HCT116 (cell line): Measurements from ENCODE around the gene CSPG4. TPM values are rescaled to one million over a fixed set of nuclear protein-coding genes. Genes with fewer than 3 reads are reported as not detected.

Source experiments
- ATAC-seq: fragments of 200-7000 bp; cut with Tn5 transposase; 2 replicates; pipeline ENCODE4 v1.9.1; 2020; ENCODE audit warnings: mild to moderate bottlenecking, moderate library complexity
- BruUV-seq: library from RNA; stranded (reverse); fragments of 400-500 nt; replicated peaks from 2 replicates; lab custom pipeline; 2021; lab: Mats Ljungman, UMichigan
- CTCF ChIA-PET: fragments of 300-600 bp; sonication (Branson Sonifier 250); formaldehyde crosslinking; loops from one replicate; lab custom pipeline; 2021; ENCODE audit warnings: antibody characterized with exemption; lab: Charles Lee
- POLR2A ChIA-PET: fragments of 300-600, 350-600 bp; sonication (Branson Sonifier 250); formaldehyde crosslinking; loops from one replicate; lab custom pipeline; 2021; ENCODE audit warnings: antibody characterized with exemption; lab: Charles Lee
- RAD21 ChIA-PET, 2 experiments: fragments of 300-600 bp; sonication (Branson Sonifier 250); formaldehyde crosslinking; loops; one replicate each; lab custom pipeline; 2023; ENCODE audit warnings: low total read pairs in 2 of 2; ENCODE audit not compliant: uncharacterized antibody in 2 of 2, unreplicated experiment in 2 of 2, low non-redundant PET in 1 of 2; lab: Charles Lee
- DNase-seq: peaks from one replicate; pipeline ENCODE4 v3.0.0-alpha.2; 2010; ENCODE audit warnings: low read depth, low spot score
- H2AFZ ChIP-seq: fragments of 200-600 bp; shearing (Covaris generic), sonication (generic); 2 replicates; pipeline ENCODE4 v1.6.1; 2017; ENCODE audit warnings: low read depth, mixed run types, mixed read lengths, antibody characterized with exemption, low read length; ENCODE audit not compliant: poor library complexity, severe bottlenecking
- H3K27ac ChIP-seq: 2 replicates; pipeline ENCODE4 v1.5.1; 2012; ENCODE audit warnings: low read depth, low read length
- H3K27me3 ChIP-seq: fragments of 200-600 bp; sonication (generic); 2 replicates; pipeline ENCODE4 v1.6.1; 2016; ENCODE audit warnings: mixed run types, low read length, mixed read lengths; ENCODE audit not compliant: insufficient read depth
- H3K36me3 ChIP-seq, 2 experiments: fragments of 200-500 bp in 1 of 2; fragments of 200-600 bp in 1 of 2; sonication (Bioruptor generic) in 1 of 2; sonication (generic) in 1 of 2; 2 replicates each; pipeline versions ENCODE4 v1.5.1 to v1.6.1; 2014 to 2016; ENCODE audit warnings: low read length in 2 of 2, inconsistent platforms in 1 of 2, mixed read lengths in 1 of 2, mixed run types in 1 of 2; ENCODE audit not compliant: insufficient read depth in 2 of 2, control insufficient read depth in 1 of 2
- H3K4me1 ChIP-seq, 2 experiments: fragments of 200-600 bp in 1 of 2; sonication (generic) in 1 of 2; 2 replicates each; pipeline versions ENCODE4 v1.5.1 to v1.6.1; 2012 to 2017; ENCODE audit warnings: low read length in 2 of 2, inconsistent platforms in 1 of 2, mild to moderate bottlenecking in 1 of 2, mixed read lengths in 1 of 2, mixed run types in 1 of 2, moderate library complexity in 1 of 2; ENCODE audit not compliant: insufficient read depth in 2 of 2, control insufficient read depth in 1 of 2
- H3K4me2 ChIP-seq: fragments of 200-600 bp; sonication (generic); 2 replicates; pipeline ENCODE4 v1.6.1; 2017; ENCODE audit warnings: mixed run types, low read length, mixed read lengths
- H3K4me3 ChIP-seq, 2 experiments: fragments of 200-600 bp in 1 of 2; sonication (generic) in 1 of 2; replicated peaks in 1 of 2; 2 replicates each; pipeline ENCODE4 v1.5.1; 2011 to 2016; ENCODE audit warnings: low read length in 2 of 2, control low read depth in 1 of 2, low read depth in 1 of 2, mild to moderate bottlenecking in 1 of 2, mixed read lengths in 1 of 2, mixed run types in 1 of 2
- H3K79me2 ChIP-seq: fragments of 200-600 bp; sonication (generic); 2 replicates; pipeline ENCODE4 v1.6.1; 2017; ENCODE audit warnings: mild to moderate bottlenecking, mixed run types, low read length, moderate library complexity, mixed read lengths; ENCODE audit not compliant: insufficient read depth
- H3K9ac ChIP-seq: fragments of 200-600 bp; sonication (generic); 2 replicates; pipeline ENCODE4 v1.6.1; 2016; ENCODE audit warnings: low read length, mixed read lengths
- H3K9me2 ChIP-seq: fragments of 200-600 bp; sonication (generic), shearing (Covaris generic); 2 replicates; pipeline ENCODE4 v1.6.1; 2017; ENCODE audit warnings: mixed run types, mild to moderate bottlenecking, moderate library complexity; ENCODE audit not compliant: insufficient read depth
- H3K9me3 ChIP-seq, 2 experiments: fragments of 200-500 bp in 1 of 2; fragments of 200-600 bp in 1 of 2; sonication (Bioruptor generic) in 1 of 2; sonication (generic) in 1 of 2; 2 replicates each; pipeline ENCODE4 v1.6.1; 2014 to 2017; ENCODE audit warnings: low read length in 2 of 2, mixed read lengths in 2 of 2, inconsistent platforms in 1 of 2, low read depth in 1 of 2, mild to moderate bottlenecking in 1 of 2, mixed run types in 1 of 2, moderate library complexity in 1 of 2; ENCODE audit not compliant: control insufficient read depth in 1 of 2, insufficient read depth in 1 of 2
- H4K20me1 ChIP-seq: fragments of 200-600 bp; sonication (generic), shearing (Covaris generic); 2 replicates; pipeline ENCODE4 v1.6.1; 2017; ENCODE audit warnings: mixed run types, mild to moderate bottlenecking, moderate library complexity; ENCODE audit not compliant: insufficient read depth
- ATF3 ChIP-seq: IDR thresholded peaks from 2 replicates; pipeline ENCODE4 v1.6.1; 2012
- CBX3 ChIP-seq: IDR thresholded peaks from 2 replicates; pipeline ENCODE4 v1.6.1; 2012; ENCODE audit warnings: low read depth
- CEBPB ChIP-seq: IDR thresholded peaks from 2 replicates; pipeline ENCODE4 v1.6.1; 2012; ENCODE audit warnings: low read depth
- EGR1 ChIP-seq: IDR thresholded peaks from 2 replicates; pipeline ENCODE4 v1.6.1; 2012; ENCODE audit warnings: low read depth
- ELF1 ChIP-seq: IDR thresholded peaks from 2 replicates; pipeline ENCODE4 v1.6.1; 2012; ENCODE audit warnings: low read depth, borderline replicate concordance
- FOSL1 ChIP-seq: IDR thresholded peaks from 2 replicates; pipeline ENCODE4 v1.6.1; 2012; ENCODE audit warnings: low read depth
- JUND ChIP-seq: IDR thresholded peaks from 2 replicates; pipeline ENCODE4 v1.6.1; 2012
- MAX ChIP-seq: IDR thresholded peaks from 2 replicates; pipeline ENCODE4 v1.6.1; 2012
- POLR2A ChIP-seq: IDR thresholded peaks from 2 replicates; pipeline ENCODE4 v1.7.0; 2011; ENCODE audit warnings: borderline replicate concordance; ENCODE audit not compliant: insufficient read depth, insufficient read length; ENCODE audit errors: extremely low read depth
- POLR2AphosphoS5 ChIP-seq: IDR thresholded peaks from 2 replicates; pipeline ENCODE4 v1.6.1; 2011; ENCODE audit warnings: mild to moderate bottlenecking, low read depth, low read length, moderate library complexity
- RAD21 ChIP-seq: IDR thresholded peaks from 2 replicates; pipeline ENCODE4 v1.6.1; 2012; ENCODE audit warnings: low read depth, mild to moderate bottlenecking
- SIN3A ChIP-seq: IDR thresholded peaks from 2 replicates; pipeline ENCODE4 v1.6.1; 2012; ENCODE audit warnings: low read depth
- SP1 ChIP-seq: IDR thresholded peaks from 2 replicates; pipeline ENCODE4 v1.6.1; 2012; ENCODE audit warnings: low read depth
- SRF ChIP-seq: IDR thresholded peaks from 2 replicates; pipeline ENCODE4 v1.6.1; 2012; ENCODE audit warnings: low read depth
- TCF7L2 ChIP-seq: IDR thresholded peaks from 2 replicates; pipeline ENCODE4 v1.7.0; 2011; ENCODE audit warnings: borderline replicate concordance, inconsistent platforms; ENCODE audit not compliant: insufficient read depth, insufficient read length; ENCODE audit errors: extremely low read depth
- YY1 ChIP-seq: IDR thresholded peaks from 2 replicates; pipeline ENCODE4 v1.6.1; 2011; ENCODE audit warnings: low read length, low read depth, moderate library complexity, mild to moderate bottlenecking; ENCODE audit not compliant: insufficient replicate concordance; ENCODE audit errors: extremely low read depth
- ZFX ChIP-seq: fragments of 450-650 bp; IDR thresholded peaks from 2 replicates; pipeline ENCODE4 v1.6.1; 2017
- ZNF274 ChIP-seq: fragments of 200-500 bp; sonication (Bioruptor generic); IDR thresholded peaks from 2 replicates; pipeline ENCODE4 v1.6.1; 2014; ENCODE audit warnings: mild to moderate bottlenecking, low read depth, low read length, inconsistent platforms
- intact Hi-C: fragments of 100-400 bp; cut with micrococcal nuclease; formaldehyde crosslinking; loops from 2 replicates; pipeline ENCODE4 v1.10.0; 2022
- total RNA-seq: library from RNA; stranded (reverse); gene quantifications from one replicate; pipeline ENCODE4 v1.2.1, GENCODE V29; 2021; ENCODE audit not compliant: unreplicated experiment
- TF ChIP-seq, protein P1 (sequence below), 3 experiments: fragments of 200-600 bp in 1 of 3; sonication (generic) in 1 of 3; IDR thresholded peaks in 2 of 3; conservative IDR thresholded peaks in 1 of 3; 2 replicates each; pipeline ENCODE4 v1.5.1; 2012 to 2017; ENCODE audit warnings: low read depth in 2 of 3, low read length in 2 of 3, antibody characterized with exemption in 1 of 3, borderline replicate concordance in 1 of 3, control low read depth in 1 of 3, mild to moderate bottlenecking in 1 of 3, mixed read lengths in 1 of 3, mixed run types in 1 of 3, moderate library complexity in 1 of 3; ENCODE audit not compliant: insufficient read depth in 1 of 3
- TF ChIP-seq, protein P2 (sequence below): IDR thresholded peaks from 2 replicates; pipeline ENCODE4 v1.6.1; 2011; ENCODE audit warnings: mild to moderate bottlenecking, low read length, moderate library complexity; ENCODE audit not compliant: insufficient replicate concordance; ENCODE audit errors: extremely low read depth

The CSPG4 gene
- total RNA-seq, 1 experiment from 2014 or later: 18.1 TPM

DNA sequence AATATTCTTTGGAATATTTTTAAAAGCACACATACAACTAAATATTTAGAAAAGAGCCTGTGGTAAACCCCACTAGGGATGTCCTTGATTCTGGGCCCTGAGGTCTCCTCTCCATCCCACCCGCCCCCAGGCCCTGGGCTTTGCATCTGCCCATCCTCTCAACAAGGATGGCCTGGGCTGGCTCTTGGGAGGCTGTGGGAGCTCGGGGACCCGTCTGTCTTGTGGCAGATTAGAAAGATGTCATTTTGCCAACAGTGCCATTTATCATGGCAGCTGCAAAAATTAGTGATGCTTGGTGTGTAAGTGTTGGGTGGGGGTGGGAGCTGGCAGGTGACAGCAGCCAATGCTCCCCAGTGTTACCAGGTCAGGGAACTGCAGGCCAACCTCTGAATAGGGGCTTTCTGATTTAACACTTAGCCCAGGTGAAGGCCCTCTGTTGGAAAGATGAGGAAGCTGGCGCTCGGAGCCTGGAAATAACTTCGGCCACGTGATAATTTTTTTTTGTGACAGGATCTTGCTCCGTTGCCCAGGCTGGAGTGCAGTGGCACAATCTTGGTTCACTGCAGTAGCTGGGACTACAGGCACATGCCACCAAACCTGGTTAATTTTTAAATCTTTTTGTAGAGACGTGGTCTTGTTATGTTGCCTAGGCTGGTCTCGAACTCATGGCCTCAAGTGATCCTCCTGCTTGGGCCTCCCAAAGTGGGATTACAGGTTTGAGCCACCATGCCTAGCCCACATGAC, 16.9 kb upstream of the CSPG4 start:
- no peak overlapping the region for H2AFZ ChIP-seq
- RAD21 ChIA-PET: no interaction called here
- BruUV-seq: no TSS peak
- no peak overlapping the region for H3K27ac ChIP-seq
- H3K9me3 ChIP-seq: no peaks in the 10 kb centered on the region
- no peak overlapping the region for H3K4me3 ChIP-seq
- H3K4me1 ChIP-seq: peaks cover 0 to 10% of the 10 kb centered on the region in 2 experiments; a peak in 2 of 4 replicates
- POLR2A ChIA-PET: no interaction called here
- H3K27me3 ChIP-seq: no peaks in the 10 kb centered on the region
- no peaks in the 10 kb centered on the region for H3K36me3 ChIP-seq
- H3K4me2 ChIP-seq: no peak overlapping the region
- CTCF ChIA-PET: interaction anchor here (1.1 to 2.6 kb wide), 4 partner anchors 9 to 75 kb away, joined by 3 to 11 read pairs (median 6); no protein-coding TSS in a partner anchor
- no peak for DNase-seq
- no peaks in the 10 kb centered on the region for H3K79me2 ChIP-seq
- no peak for ATAC-seq
- no peak for TF ChIP-seq MAX
- no peak for TF ChIP-seq YY1
- TF ChIP-seq, protein P1, sequence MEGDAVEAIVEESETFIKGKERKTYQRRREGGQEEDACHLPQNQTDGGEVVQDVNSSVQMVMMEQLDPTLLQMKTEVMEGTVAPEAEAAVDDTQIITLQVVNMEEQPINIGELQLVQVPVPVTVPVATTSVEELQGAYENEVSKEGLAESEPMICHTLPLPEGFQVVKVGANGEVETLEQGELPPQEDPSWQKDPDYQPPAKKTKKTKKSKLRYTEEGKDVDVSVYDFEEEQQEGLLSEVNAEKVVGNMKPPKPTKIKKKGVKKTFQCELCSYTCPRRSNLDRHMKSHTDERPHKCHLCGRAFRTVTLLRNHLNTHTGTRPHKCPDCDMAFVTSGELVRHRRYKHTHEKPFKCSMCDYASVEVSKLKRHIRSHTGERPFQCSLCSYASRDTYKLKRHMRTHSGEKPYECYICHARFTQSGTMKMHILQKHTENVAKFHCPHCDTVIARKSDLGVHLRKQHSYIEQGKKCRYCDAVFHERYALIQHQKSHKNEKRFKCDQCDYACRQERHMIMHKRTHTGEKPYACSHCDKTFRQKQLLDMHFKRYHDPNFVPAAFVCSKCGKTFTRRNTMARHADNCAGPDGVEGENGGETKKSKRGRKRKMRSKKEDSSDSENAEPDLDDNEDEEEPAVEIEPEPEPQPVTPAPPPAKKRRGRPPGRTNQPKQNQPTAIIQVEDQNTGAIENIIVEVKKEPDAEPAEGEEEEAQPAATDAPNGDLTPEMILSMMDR (IDR thresholded peaks at IDR 0.05 in 2 of 3, conservative IDR thresholded peaks at IDR 0.05 in 1 of 3; ENCODE audit: borderline replicate concordance in 1 of 3, insufficient read depth in 1 of 3, low read depth in 2 of 3, low read length in 2 of 3): no peak
- TF ChIP-seq JUND: no peak
- TF ChIP-seq EGR1: no peak
- TF ChIP-seq SRF: no peak
- no peak for TF ChIP-seq ATF3
- TF ChIP-seq, protein P2, sequence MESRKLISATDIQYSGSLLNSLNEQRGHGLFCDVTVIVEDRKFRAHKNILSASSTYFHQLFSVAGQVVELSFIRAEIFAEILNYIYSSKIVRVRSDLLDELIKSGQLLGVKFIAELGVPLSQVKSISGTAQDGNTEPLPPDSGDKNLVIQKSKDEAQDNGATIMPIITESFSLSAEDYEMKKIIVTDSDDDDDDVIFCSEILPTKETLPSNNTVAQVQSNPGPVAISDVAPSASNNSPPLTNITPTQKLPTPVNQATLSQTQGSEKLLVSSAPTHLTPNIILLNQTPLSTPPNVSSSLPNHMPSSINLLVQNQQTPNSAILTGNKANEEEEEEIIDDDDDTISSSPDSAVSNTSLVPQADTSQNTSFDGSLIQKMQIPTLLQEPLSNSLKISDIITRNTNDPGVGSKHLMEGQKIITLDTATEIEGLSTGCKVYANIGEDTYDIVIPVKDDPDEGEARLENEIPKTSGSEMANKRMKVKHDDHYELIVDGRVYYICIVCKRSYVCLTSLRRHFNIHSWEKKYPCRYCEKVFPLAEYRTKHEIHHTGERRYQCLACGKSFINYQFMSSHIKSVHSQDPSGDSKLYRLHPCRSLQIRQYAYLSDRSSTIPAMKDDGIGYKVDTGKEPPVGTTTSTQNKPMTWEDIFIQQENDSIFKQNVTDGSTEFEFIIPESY: no peak
- no peak for TF ChIP-seq TCF7L2
- TF ChIP-seq ZFX: no peak
- no peak for TF ChIP-seq RAD21
- TF ChIP-seq ZNF274: no peak
- TF ChIP-seq ELF1: no peak
- TF ChIP-seq CBX3: no peak
- TF ChIP-seq POLR2AphosphoS5: no peak
- no peak for TF ChIP-seq SIN3A
- TF ChIP-seq FOSL1: no peak
- no peak for TF ChIP-seq CEBPB
- no peak for TF ChIP-seq POLR2A
- no peak for TF ChIP-seq SP1
- no peak overlapping the region for H3K9ac ChIP-seq
- no peaks in the 10 kb centered on the region for H3K9me2 ChIP-seq
- H4K20me1 ChIP-seq: no peaks in the 10 kb centered on the region
- intact Hi-C loops: loop anchor here (5.0 to 10.0 kb wide), 2 partner anchors 193 to 405 kb away; no protein-coding TSS in a partner anchor
